Endothelial cell of umbilical vein (primary cell): ENCODE results near the gene PITPNB. TPM values are rescaled to one million over a fixed set of nuclear protein-coding genes. Genes with fewer than 3 reads are reported as not detected.

ENCODE experiments used
- BruUV-seq: library from RNA; stranded (reverse); fragments of 400-500 nt; replicated peaks from 2 replicates; lab custom pipeline; 2021; lab: Mats Ljungman, UMichigan
- CTCF ChIA-PET: fragments of 300-600, 350-600 bp; sonication (Branson Sonifier 250); formaldehyde crosslinking; loops from one replicate; lab custom pipeline; 2021; ENCODE audit warnings: antibody characterized with exemption, inconsistent platforms; lab: Charles Lee
- POLR2A ChIA-PET: fragments of 300-600, 350-600 bp; sonication (Branson Sonifier 250); formaldehyde crosslinking; loops from one replicate; lab custom pipeline; 2021; ENCODE audit warnings: antibody characterized with exemption, inconsistent platforms; lab: Charles Lee
- DNase-seq: peaks from one replicate; pipeline ENCODE4 v3.0.0-alpha.2; 2011; ENCODE audit warnings: low read depth, low spot score
- FAIRE-seq: peaks from 2 replicates; lab custom pipeline; 2011; peaks lifted over from hg19 to GRCh38; lab: Jason Lieb, UNC
- H2AFZ ChIP-seq: 2 replicates; pipeline ENCODE4 v1.6.0; 2012; ENCODE audit warnings: low read depth, low read length, control low read depth, inconsistent platforms
- H3K27ac ChIP-seq: 2 replicates; pipeline ENCODE4 v1.5.1; 2011; ENCODE audit warnings: low read depth, mild to moderate bottlenecking, control low read depth, low read length, moderate library complexity; ENCODE audit not compliant: insufficient read depth
- H3K27me3 ChIP-seq, 2 experiments: 2 replicates each; pipeline versions ENCODE4 v1.6.0 to v1.6.1; 2011; ENCODE audit warnings: low read length in 2 of 2, mixed read lengths in 1 of 2; ENCODE audit not compliant: control insufficient read depth in 2 of 2, insufficient read depth in 2 of 2
- H3K36me3 ChIP-seq, 2 experiments: 2 replicates in 1 of 2; 3 replicates in 1 of 2; pipeline ENCODE4 v1.5.1; 2011; ENCODE audit warnings: low read length in 2 of 2, mild to moderate bottlenecking in 1 of 2, moderate library complexity in 1 of 2; ENCODE audit not compliant: control insufficient read depth in 2 of 2, insufficient read depth in 2 of 2; ENCODE audit errors: extremely low read depth in 1 of 2
- H3K4me1 ChIP-seq: 3 replicates; pipeline ENCODE4 v1.5.1; 2011; ENCODE audit warnings: mild to moderate bottlenecking, low read length; ENCODE audit not compliant: control insufficient read depth, insufficient read depth; ENCODE audit errors: extremely low read depth
- H3K4me2 ChIP-seq: 2 replicates; pipeline ENCODE4 v1.6.1; 2011; ENCODE audit warnings: low read length, control low read depth, mixed read lengths; ENCODE audit not compliant: insufficient read depth
- H3K4me3 ChIP-seq, 3 experiments: fragments of 200-600 bp in 1 of 3; sonication (generic), shearing (Covaris generic) in 1 of 3; replicated peaks in 1 of 3; 2 replicates each; pipeline ENCODE4 v1.5.1; 2011 to 2016; ENCODE audit warnings: control low read depth in 3 of 3, low read length in 3 of 3, mild to moderate bottlenecking in 2 of 3, inconsistent platforms in 1 of 3, low read depth in 1 of 3, moderate library complexity in 1 of 3; ENCODE audit not compliant: insufficient read depth in 1 of 3
- H3K79me2 ChIP-seq: 2 replicates; pipeline ENCODE4 v1.6.0; 2012; ENCODE audit warnings: low read length, inconsistent platforms; ENCODE audit not compliant: control insufficient read depth, insufficient read depth
- H3K9ac ChIP-seq: replicated peaks from 2 replicates; pipeline ENCODE3; 2011; ENCODE audit warnings: low read length, control low read depth; ENCODE audit not compliant: insufficient read depth; ENCODE audit errors: extremely low read depth
- H3K9me1 ChIP-seq: replicated peaks from 3 replicates; pipeline ENCODE4 v1.6.0; 2011; ENCODE audit warnings: mild to moderate bottlenecking, low read length; ENCODE audit not compliant: control insufficient read depth, insufficient read depth; ENCODE audit errors: extremely low read depth
- H3K9me3 ChIP-seq: replicated peaks from 2 replicates; pipeline ENCODE4 v1.5.1; 2012; ENCODE audit warnings: low read length, inconsistent platforms; ENCODE audit not compliant: control insufficient read depth, insufficient read depth
- H4K20me1 ChIP-seq: replicated peaks from 2 replicates; pipeline ENCODE3; 2011; ENCODE audit warnings: mild to moderate bottlenecking, low read length; ENCODE audit not compliant: control insufficient read depth, insufficient read depth; ENCODE audit errors: extremely low read depth
- CTCF ChIP-seq, 2 donors: IDR thresholded peaks; 1 replicate in 1 of 2; 2 replicates in 1 of 2; pipeline ENCODE4 v1.5.1; 2011; ENCODE audit warnings: low read length in 2 of 2, mild to moderate bottlenecking in 2 of 2, moderate library complexity in 2 of 2, control low read depth in 1 of 2, inconsistent platforms in 1 of 2, low read depth in 1 of 2; ENCODE audit not compliant: insufficient read depth in 1 of 2; ENCODE audit errors: extremely low read depth in 1 of 2
- EZH2 ChIP-seq: IDR thresholded peaks from 2 replicates; pipeline ENCODE4 v1.6.1; 2012; ENCODE audit warnings: borderline replicate concordance, low read depth, mild to moderate bottlenecking, moderate library complexity, low read length, inconsistent platforms; ENCODE audit not compliant: severe bottlenecking
- FOS ChIP-seq: IDR thresholded peaks from 2 replicates; pipeline ENCODE4 v1.6.1; 2011; ENCODE audit warnings: mild to moderate bottlenecking, low read length, moderate library complexity, borderline replicate concordance; ENCODE audit not compliant: insufficient read depth
- GATA2 ChIP-seq: IDR thresholded peaks from 2 replicates; pipeline ENCODE4 v1.7.0; 2011; ENCODE audit warnings: low read depth, mild to moderate bottlenecking, moderate library complexity, mixed read lengths, low read length; ENCODE audit not compliant: insufficient read length, insufficient read depth
- JUN ChIP-seq: IDR thresholded peaks from 2 replicates; pipeline ENCODE4 v1.6.1; 2011; ENCODE audit warnings: borderline replicate concordance, low read depth; ENCODE audit not compliant: insufficient read length, insufficient read depth
- MAX ChIP-seq: IDR thresholded peaks from 2 replicates; pipeline ENCODE4 v1.6.1; 2011; ENCODE audit not compliant: insufficient read depth, insufficient read length
- MYC ChIP-seq: IDR thresholded peaks from one replicate; pipeline ENCODE4 v1.6.1; 2011; ENCODE audit warnings: mild to moderate bottlenecking, low read depth, low read length
- POLR2A ChIP-seq: IDR thresholded peaks from 2 replicates; pipeline ENCODE4 v1.6.1; 2012; ENCODE audit warnings: low read depth, mild to moderate bottlenecking, control low read depth, low read length
- POLR2AphosphoS5 ChIP-seq: IDR thresholded peaks from 2 replicates; pipeline ENCODE4 v1.6.1; 2012; ENCODE audit warnings: low read depth, mild to moderate bottlenecking, control low read depth, low read length, moderate library complexity; ENCODE audit not compliant: insufficient read depth
- dilution Hi-C: fragments of 300-500 bp; cut with MboI; formaldehyde crosslinking; loops from one replicate; pipeline ENCODE4 v1.15.0; 2019; ENCODE audit warnings: low sequenced_read_pairs; ENCODE audit not compliant: extremely low pct_ligation_motif_present
- intact Hi-C: fragments of 100-400 bp; cut with micrococcal nuclease; formaldehyde crosslinking; loops from one replicate; pipeline ENCODE4 v1.10.0; 2022
- polyA plus RNA-seq, 4 experiments: library from polyadenylated mRNA; depleted of rRNA in 3 of 4; stranded (reverse) in 3 of 4; unstranded in 1 of 4; fragments of >200 nt; gene quantifications; 2 replicates each; pipeline versions ENCODE4 v1.2.1 to v1.2.3, GENCODE V29; 2011 to 2012; ENCODE audit warnings: missing spikeins in 1 of 4
- total RNA-seq: library from RNA; stranded (reverse); gene quantifications from 2 replicates; pipeline ENCODE4 v1.2.3, GENCODE V29; 2021

PITPNB gene
- total and polyA plus RNA-seq, 2 donors (not counting 3 experiments of a cell fraction or from before 2014, with no cell fraction given) = 29.7 to 108 TPM

GRCh38 chr22:27814993-27815392 lies 104.1 kb downstream of the PITPNB start:
- intact Hi-C loops (no loop called here), dilution Hi-C loops (no loop called here)
- POLR2A ChIA-PET = no interaction called here
- no peak for FAIRE-seq
- DNase-seq = no peak
- TF ChIP-seq MAX (no peak), POLR2A (no peak), MYC (no peak), POLR2AphosphoS5 (no peak), FOS (no peak), CTCF (IDR thresholded peaks at IDR 0.05; ENCODE audit: extremely low read depth in 1 of 2, insufficient read depth in 1 of 2, low read depth in 1 of 2, low read length in 2 of 2) (no peak), EZH2 (no peak), JUN (no peak), GATA2 (no peak)
- Histone ChIP-seq H3K4me2 (no peak overlapping the region), H3K4me3 (no peak overlapping the region), H3K27me3 (peaks cover 0 to 2% of the 10 kb centered on the region in 2 experiments), H4K20me1 (no peaks in the 10 kb centered on the region), H3K9ac (no peak overlapping the region), H2AFZ (no peak overlapping the region), H3K4me1 (peaks cover 5% of the 10 kb centered on the region), H3K9me3 (no peaks in the 10 kb centered on the region), H3K9me1 (no peaks in the 10 kb centered on the region), H3K79me2 (no peaks in the 10 kb centered on the region), H3K27ac (no peak overlapping the region), H3K36me3 (no peaks in the 10 kb centered on the region)
- BruUV-seq = no TSS peak
- CTCF ChIA-PET = no interaction called here
